Mucosa of rectum (tissue), 2 donors: ENCODE measurements around the gene TNIK.
"Not testable (repeated sequence)": the region's sequence is repeated elsewhere in the genome, so short reads cannot be mapped to it uniquely, and the experiment has no call there.

Experiments
- H3K27ac ChIP-seq, 2 donors: one replicate each; pipeline ENCODE4 v1.7.0; 2013; ENCODE audit warnings: inconsistent platforms in 2 of 2, low read depth in 2 of 2, low read length in 2 of 2
- H3K27me3 ChIP-seq, 2 donors: one replicate each; pipeline ENCODE4 v1.7.0; 2013; ENCODE audit warnings: low read length in 2 of 2; ENCODE audit not compliant: control insufficient read depth in 2 of 2, insufficient read depth in 2 of 2
- H3K36me3 ChIP-seq, 2 donors: one replicate each; pipeline ENCODE4 v1.7.0; 2013; ENCODE audit warnings: low read length in 2 of 2; ENCODE audit not compliant: control insufficient read depth in 2 of 2, insufficient read depth in 2 of 2
- H3K4me1 ChIP-seq, 2 donors: one replicate each; pipeline ENCODE4 v1.7.0; 2013; ENCODE audit warnings: low read length in 2 of 2, mild to moderate bottlenecking in 1 of 2; ENCODE audit not compliant: control insufficient read depth in 2 of 2, insufficient read depth in 2 of 2
- H3K4me3 ChIP-seq, 2 donors: one replicate each; pipeline ENCODE4 v1.7.0; 2013; ENCODE audit warnings: low read length in 2 of 2
- H3K9ac ChIP-seq, 2 donors: one replicate each; pipeline ENCODE4 v1.7.0; 2013; ENCODE audit warnings: low read length in 2 of 2, low read depth in 1 of 2, mild to moderate bottlenecking in 1 of 2
- H3K9me3 ChIP-seq, 2 donors: one replicate each; pipeline ENCODE4 v1.7.0; 2013; ENCODE audit warnings: low read length in 2 of 2; ENCODE audit not compliant: control insufficient read depth in 2 of 2
- donor health status: healthy.
- donor health status: Normal muscosa, but diverticular disease.

The TNIK gene

DNA sequence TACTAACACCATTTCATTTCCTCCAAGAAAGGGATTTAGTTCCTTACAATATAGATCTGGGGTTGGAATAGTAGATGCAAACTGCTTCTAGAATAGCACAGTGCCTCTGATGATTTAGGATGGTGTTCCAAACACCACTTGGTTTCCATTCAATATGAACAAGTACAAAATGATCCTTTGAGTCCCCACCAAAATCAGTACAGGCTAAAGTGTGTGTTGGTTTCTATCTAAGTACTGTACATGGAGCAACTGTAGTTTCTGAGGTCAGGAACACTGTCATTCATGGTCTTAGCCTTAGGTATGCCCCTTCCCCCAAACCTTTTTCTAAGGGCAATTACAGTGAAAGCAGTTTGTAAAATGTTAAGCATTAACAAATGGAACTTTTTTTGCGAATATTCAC lies 162.3 kb downstream of the TNIK start:
- Histone ChIP-seq H3K9ac (no peak overlapping the region), H3K27me3 (no peaks in the 10 kb centered on the region), H3K9me3 (no peaks in the 10 kb centered on the region), H3K4me3 (no peak overlapping the region), H3K36me3 (no peaks in the 10 kb centered on the region), H3K27ac (no peak overlapping the region), H3K4me1 (no peaks in the 10 kb centered on the region)

DNA sequence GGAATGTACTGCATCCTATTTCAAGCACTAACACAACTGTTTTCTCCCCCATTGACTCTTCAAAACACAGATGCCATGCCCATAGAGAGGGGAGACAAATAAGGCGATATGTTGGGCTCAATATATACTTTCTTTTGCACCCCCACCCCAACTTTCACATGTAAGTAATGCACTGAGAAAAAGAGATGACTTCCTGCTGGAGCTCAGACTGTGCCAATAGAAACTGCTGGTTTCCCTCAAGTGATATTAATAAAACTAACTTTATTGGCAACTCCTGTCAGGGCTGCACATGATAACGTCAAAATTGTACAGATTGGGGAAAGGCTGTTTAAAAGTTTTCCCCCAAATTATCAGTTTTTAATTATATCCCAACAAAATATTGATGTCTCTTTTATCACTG lies 163.0 kb downstream of the TNIK start:
- Histone ChIP-seq H3K9ac (no peak overlapping the region), H3K27me3 (no peaks in the 10 kb centered on the region), H3K36me3 (no peaks in the 10 kb centered on the region), H3K27ac (no peak overlapping the region), H3K4me3 (no peak overlapping the region), H3K9me3 (no peaks in the 10 kb centered on the region), H3K4me1 (no peaks in the 10 kb centered on the region)

- no peak overlapping the region for H3K27ac ChIP-seq
- H3K4me3 ChIP-seq = no peak overlapping the region
Observed at GRCh38 chr3:171295484-171296373, 164.5 kb downstream of the TNIK start.

DNA sequence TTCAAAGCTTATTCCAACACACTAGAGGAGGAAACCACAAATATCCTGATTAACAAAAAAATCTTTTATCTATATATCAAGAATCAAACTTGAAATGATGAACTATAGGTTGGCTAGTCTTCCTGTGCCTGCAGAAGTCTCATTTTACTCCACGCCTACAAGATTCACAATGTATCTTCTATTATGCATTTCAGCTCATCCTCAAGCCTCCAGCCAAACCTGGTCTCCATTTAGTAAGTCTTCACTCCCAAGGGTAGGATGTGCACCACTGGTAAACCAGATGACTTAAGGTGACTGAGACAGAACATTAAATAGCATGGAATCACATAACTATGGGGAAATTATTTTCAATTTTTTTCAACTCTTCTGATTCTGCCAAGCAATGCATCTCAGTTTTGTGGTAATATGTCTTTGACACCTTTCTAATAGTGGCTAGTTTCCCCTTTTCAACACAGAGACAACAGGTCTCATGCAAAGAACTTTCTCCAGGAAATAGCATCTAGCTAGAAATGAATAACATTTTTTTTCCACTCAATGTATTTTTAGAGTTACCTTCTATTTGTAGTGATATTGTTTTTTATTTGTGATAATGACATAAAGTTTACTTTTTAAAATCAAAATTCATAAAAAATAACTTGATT lies 166.9 kb downstream of the TNIK start:
- no peak overlapping the region for H3K4me3 ChIP-seq
- no peak overlapping the region for H3K27ac ChIP-seq
- H3K9ac ChIP-seq = no peak overlapping the region
- H3K4me1 ChIP-seq = no peaks in the 10 kb centered on the region
- no peaks in the 10 kb centered on the region for H3K27me3 ChIP-seq
- no peaks in the 10 kb centered on the region for H3K9me3 ChIP-seq
- no peaks in the 10 kb centered on the region for H3K36me3 ChIP-seq

More at GRCh38 chr3:171295484-171296373, 164.5 kb downstream of the TNIK start:
- Histone ChIP-seq H3K27me3 (no peaks in the 10 kb centered on the region), H3K9ac (no peak overlapping the region), H3K9me3 (no peaks in the 10 kb centered on the region), H3K36me3 (no peaks in the 10 kb centered on the region), H3K4me1 (no peaks in the 10 kb centered on the region)

DNA sequence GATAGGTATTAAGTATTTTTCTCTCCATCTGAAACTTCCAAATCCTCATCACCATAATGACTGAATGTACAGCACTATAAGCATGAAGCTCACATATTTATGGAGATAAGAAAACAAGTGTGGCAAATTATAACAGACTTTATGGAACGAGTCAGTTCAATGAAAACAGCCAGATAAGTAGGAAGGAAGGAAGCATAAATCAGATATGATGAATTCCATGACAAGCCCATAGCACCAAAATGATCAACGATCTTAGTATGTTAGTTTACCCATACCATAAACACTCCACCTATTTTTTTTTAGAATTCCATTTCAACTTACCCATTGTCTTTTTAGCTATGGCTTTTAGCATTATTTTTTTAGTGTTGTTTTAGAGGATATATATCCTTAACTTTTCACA lies 169.5 kb downstream of the TNIK start:
- H3K27me3 ChIP-seq = no peaks in the 10 kb centered on the region
- H3K9ac ChIP-seq = no peak overlapping the region
- H3K4me3 ChIP-seq = no peak overlapping the region
- no peaks in the 10 kb centered on the region for H3K9me3 ChIP-seq
- no peak overlapping the region for H3K27ac ChIP-seq
- no peaks in the 10 kb centered on the region for H3K36me3 ChIP-seq
- H3K4me1 ChIP-seq = no peaks in the 10 kb centered on the region

- Histone ChIP-seq H3K9me3 (no peaks in the 10 kb centered on the region), H3K36me3 (no peaks in the 10 kb centered on the region), H3K4me1 (no peaks in the 10 kb centered on the region), H3K27ac (no peak overlapping the region), H3K4me3 (no peak overlapping the region), H3K9ac (no peak overlapping the region), H3K27me3 (no peaks in the 10 kb centered on the region)
Observed at GRCh38 chr3:171289291-171289690, 170.9 kb downstream of the TNIK start.

DNA sequence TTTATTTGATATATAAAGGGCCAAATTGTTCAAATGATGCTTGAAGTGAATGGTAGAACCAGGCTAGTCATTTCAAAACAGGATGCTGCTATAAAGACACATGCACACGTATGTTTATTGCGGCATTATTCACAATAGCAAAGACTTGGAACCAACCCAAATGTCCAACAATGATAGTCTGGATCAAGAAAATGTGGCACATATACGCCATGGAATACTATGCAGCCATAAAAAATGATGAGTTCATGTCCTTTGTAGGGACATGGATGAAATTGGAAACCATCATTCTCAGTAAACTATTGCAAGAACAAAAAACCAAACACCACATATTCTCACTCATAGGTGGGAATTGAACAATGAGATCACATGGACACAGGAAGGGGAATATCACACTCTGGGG lies 172.4 kb downstream of the TNIK start:
- H3K4me3 ChIP-seq, H3K27ac ChIP-seq, H3K36me3 ChIP-seq, H3K4me1 ChIP-seq, H3K9me3 ChIP-seq, H3K9ac ChIP-seq, H3K27me3 ChIP-seq: not testable (repeated sequence)

- H3K27me3 ChIP-seq = no peaks in the 10 kb centered on the region
- no peak overlapping the region for H3K9ac ChIP-seq
- H3K27ac ChIP-seq = no peak overlapping the region
- no peak overlapping the region for H3K4me3 ChIP-seq
- no peaks in the 10 kb centered on the region for H3K36me3 ChIP-seq
- H3K9me3 ChIP-seq = no peaks in the 10 kb centered on the region
- no peaks in the 10 kb centered on the region for H3K4me1 ChIP-seq
Observed at GRCh38 chr3:171286580-171287249, 173.5 kb downstream of the TNIK start.

- no peaks in the 10 kb centered on the region for H3K27me3 ChIP-seq
- no peaks in the 10 kb centered on the region for H3K9me3 ChIP-seq
- H3K9ac ChIP-seq = no peak overlapping the region
- H3K36me3 ChIP-seq = no peaks in the 10 kb centered on the region
- no peak overlapping the region for H3K4me3 ChIP-seq
- no peak overlapping the region for H3K27ac ChIP-seq
- H3K4me1 ChIP-seq = no peaks in the 10 kb centered on the region
Observed at GRCh38 chr3:171285287-171285686, 174.9 kb downstream of the TNIK start.
